OCI-LY7 (cell line): ENCODE measurements around the gene GDAP2. TPM values are rescaled to one million over a fixed set of nuclear protein-coding genes. Genes with fewer than 3 reads are reported as not detected.

Experiments
- BruUV-seq: library from RNA; stranded (reverse); fragments of 400-500 nt; replicated peaks from 2 replicates; lab custom pipeline; 2021; lab: Mats Ljungman, UMichigan
- CTCF ChIA-PET: fragments of 300-600 bp; sonication (Branson Sonifier 250); formaldehyde crosslinking; loops from one replicate; lab custom pipeline; 2022; ENCODE audit warnings: antibody characterized with exemption; ENCODE audit not compliant: unreplicated experiment; lab: Charles Lee
- POLR2A ChIA-PET: fragments of 300-600 bp; sonication (Branson Sonifier 250); formaldehyde crosslinking; loops from one replicate; lab custom pipeline; 2022; ENCODE audit warnings: antibody characterized with exemption; lab: Charles Lee
- DNase-seq: peaks from one replicate; pipeline ENCODE4 v3.0.0-alpha.2; 2015; ENCODE audit warnings: low spot score
- H2AFZ ChIP-seq: fragments of 200-600 bp; sonication (generic), shearing (Covaris generic); 2 replicates; pipeline ENCODE4 v1.6.1; 2014; ENCODE audit warnings: mild to moderate bottlenecking, antibody characterized with exemption, low read length, moderate library complexity
- H3K27ac ChIP-seq: fragments of 200-600 bp; sonication (generic); 2 replicates; pipeline ENCODE4 v1.5.1; 2014; ENCODE audit warnings: mixed run types, low read depth, mild to moderate bottlenecking, moderate library complexity, low read length, inconsistent platforms; ENCODE audit not compliant: poor library complexity, severe bottlenecking
- H3K36me3 ChIP-seq: fragments of 200-600 bp; sonication (generic); 2 replicates; pipeline ENCODE4 v1.6.1; 2014; ENCODE audit warnings: mild to moderate bottlenecking, antibody characterized with exemption, low read length, moderate library complexity, mixed read lengths; ENCODE audit not compliant: insufficient read depth
- H3K4me1 ChIP-seq: fragments of 200-600 bp; sonication (generic); 2 replicates; pipeline ENCODE4 v1.5.1; 2014; ENCODE audit warnings: mild to moderate bottlenecking, low read length; ENCODE audit not compliant: insufficient read depth, poor library complexity, severe bottlenecking
- H3K4me2 ChIP-seq: fragments of 200-600 bp; sonication (generic); 2 replicates; pipeline ENCODE4 v1.6.1; 2014; ENCODE audit warnings: mild to moderate bottlenecking, low read length
- H3K4me3 ChIP-seq: fragments of 200-600 bp; sonication (generic); 2 replicates; pipeline ENCODE4 v1.5.1; 2014; ENCODE audit warnings: mild to moderate bottlenecking, low read depth, low read length; ENCODE audit not compliant: poor library complexity, severe bottlenecking
- H3K79me2 ChIP-seq: fragments of 200-600 bp; sonication (generic); 2 replicates; pipeline ENCODE4 v1.6.1; 2016; ENCODE audit warnings: low read depth, mild to moderate bottlenecking, low read length, moderate library complexity, mixed read lengths; ENCODE audit not compliant: insufficient read depth
- H3K9me2 ChIP-seq: fragments of 200-600 bp; sonication (generic); 2 replicates; pipeline ENCODE4 v1.6.1; 2016; ENCODE audit warnings: mild to moderate bottlenecking, low read length, mixed read lengths; ENCODE audit not compliant: insufficient read depth
- H3K9me3 ChIP-seq: fragments of 200-600 bp; sonication (generic); 2 replicates; pipeline ENCODE4 v1.6.1; 2014; ENCODE audit warnings: mild to moderate bottlenecking, mixed run types, low read length, mixed read lengths
- H4K20me1 ChIP-seq: fragments of 200-600 bp; sonication (generic); 2 replicates; pipeline ENCODE4 v1.6.1; 2014; ENCODE audit warnings: mild to moderate bottlenecking, antibody characterized with exemption, low read length, moderate library complexity, mixed read lengths; ENCODE audit not compliant: insufficient read depth
- EZH2phosphoT487 ChIP-seq: fragments of 200-600 bp; sonication (generic); IDR thresholded peaks from 2 replicates; pipeline ENCODE4 v1.6.1; 2018; ENCODE audit warnings: low read depth, borderline replicate concordance, mild to moderate bottlenecking, mixed run types, antibody characterized with exemption, low read length, moderate library complexity, mixed read lengths
- intact Hi-C: fragments of 100-400 bp; cut with micrococcal nuclease; formaldehyde crosslinking; loops from one replicate; pipeline ENCODE4 v1.10.0; 2022; ENCODE audit not compliant: unreplicated experiment
- total RNA-seq, 2 experiments: library from RNA; depleted of rRNA in 1 of 2; stranded (reverse); fragments of >200 nt in 1 of 2; shearing (Covaris generic) in 1 of 2; gene quantifications; 2 replicates each; pipeline ENCODE4 v1.2.3, GENCODE V29; 2014 to 2022
- TF ChIP-seq, protein P1 (sequence below): fragments of 200-600 bp; sonication (generic); conservative IDR thresholded peaks from 2 replicates; pipeline ENCODE4 v1.5.1; 2014; ENCODE audit warnings: mild to moderate bottlenecking, antibody characterized with exemption, low read length, moderate library complexity, mixed read lengths

GDAP2 gene
- total RNA-seq, 2 experiments from 2014 or later, result 13.9 to 26.8 TPM

DNA sequence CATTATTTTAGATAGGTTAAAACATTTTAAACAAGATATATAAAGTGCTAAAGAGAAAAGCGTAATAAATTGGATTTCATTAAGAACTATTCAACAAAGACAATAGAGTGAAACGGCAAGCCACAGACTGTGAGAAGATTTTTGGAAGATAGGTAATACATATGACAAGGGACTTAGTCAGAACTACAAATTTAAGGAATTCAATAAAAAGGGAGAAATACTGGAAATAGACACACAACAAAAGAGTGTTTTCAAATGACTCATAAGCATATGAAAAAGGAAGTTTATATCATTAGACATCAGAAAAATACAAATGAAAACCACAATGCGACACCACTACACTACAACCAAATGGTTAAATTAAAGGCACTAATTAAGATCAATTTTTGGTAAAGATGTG, 90.5 kb downstream of the GDAP2 start:
- Histone ChIP-seq H4K20me1 (no peaks in the 10 kb centered on the region), H3K4me2 (no peak overlapping the region), H3K79me2 (no peaks in the 10 kb centered on the region), H3K27ac (no peak overlapping the region), H2AFZ (no peak overlapping the region), H3K4me1 (no peaks in the 10 kb centered on the region), H3K9me3 (no peaks in the 10 kb centered on the region), H3K4me3 (no peak overlapping the region), H3K36me3 (no peaks in the 10 kb centered on the region), H3K9me2 (no peaks in the 10 kb centered on the region)
- BruUV-seq, result no TSS peak
- no peak for DNase-seq
- no peak for TF ChIP-seq EZH2phosphoT487
- TF ChIP-seq, protein P1, sequence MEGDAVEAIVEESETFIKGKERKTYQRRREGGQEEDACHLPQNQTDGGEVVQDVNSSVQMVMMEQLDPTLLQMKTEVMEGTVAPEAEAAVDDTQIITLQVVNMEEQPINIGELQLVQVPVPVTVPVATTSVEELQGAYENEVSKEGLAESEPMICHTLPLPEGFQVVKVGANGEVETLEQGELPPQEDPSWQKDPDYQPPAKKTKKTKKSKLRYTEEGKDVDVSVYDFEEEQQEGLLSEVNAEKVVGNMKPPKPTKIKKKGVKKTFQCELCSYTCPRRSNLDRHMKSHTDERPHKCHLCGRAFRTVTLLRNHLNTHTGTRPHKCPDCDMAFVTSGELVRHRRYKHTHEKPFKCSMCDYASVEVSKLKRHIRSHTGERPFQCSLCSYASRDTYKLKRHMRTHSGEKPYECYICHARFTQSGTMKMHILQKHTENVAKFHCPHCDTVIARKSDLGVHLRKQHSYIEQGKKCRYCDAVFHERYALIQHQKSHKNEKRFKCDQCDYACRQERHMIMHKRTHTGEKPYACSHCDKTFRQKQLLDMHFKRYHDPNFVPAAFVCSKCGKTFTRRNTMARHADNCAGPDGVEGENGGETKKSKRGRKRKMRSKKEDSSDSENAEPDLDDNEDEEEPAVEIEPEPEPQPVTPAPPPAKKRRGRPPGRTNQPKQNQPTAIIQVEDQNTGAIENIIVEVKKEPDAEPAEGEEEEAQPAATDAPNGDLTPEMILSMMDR, result no peak
- ChIA-PET CTCF (no interaction called here), POLR2A (no interaction called here)
- intact Hi-C loops, result no loop called here

DNA sequence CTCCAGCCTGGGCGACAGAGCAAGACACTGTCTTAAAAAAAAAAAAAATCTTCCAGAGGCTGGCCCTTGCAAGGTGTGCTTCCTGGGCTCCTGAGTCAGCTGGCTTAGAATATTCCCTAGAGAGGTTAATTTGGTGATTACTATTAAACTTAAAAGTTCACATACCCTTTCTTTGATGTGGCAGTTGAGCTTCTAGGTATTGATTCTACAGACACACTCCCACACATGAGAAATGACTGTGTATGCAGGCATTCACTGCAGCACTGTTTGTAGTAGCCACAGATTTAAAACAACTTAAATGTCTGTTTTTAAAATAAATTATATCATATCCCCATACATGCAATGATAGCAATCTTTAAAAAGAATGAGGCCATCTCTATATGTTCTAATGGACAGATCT, 93.4 kb downstream of the GDAP2 start:
- no peak overlapping the region for H3K4me2 ChIP-seq
- H3K79me2 ChIP-seq, result no peaks in the 10 kb centered on the region
- DNase-seq, result no peak
- intact Hi-C loops, result no loop called here
- no peak overlapping the region for H3K27ac ChIP-seq
- H4K20me1 ChIP-seq, result no peaks in the 10 kb centered on the region
- ChIA-PET POLR2A (interaction anchor here (0.7 kb wide), 1 partner anchor 482 kb away, joined by 4 read pairs; no protein-coding TSS in a partner anchor), CTCF (no interaction called here)
- no TSS peak for BruUV-seq
- H3K4me1 ChIP-seq, result no peaks in the 10 kb centered on the region
- H3K4me3 ChIP-seq, result no peak overlapping the region
- TF ChIP-seq EZH2phosphoT487, result no peak
- TF ChIP-seq, protein P1, result no peak
- no peaks in the 10 kb centered on the region for H3K9me3 ChIP-seq
- no peak overlapping the region for H2AFZ ChIP-seq
- no peaks in the 10 kb centered on the region for H3K36me3 ChIP-seq
- H3K9me2 ChIP-seq, result no peaks in the 10 kb centered on the region

DNA sequence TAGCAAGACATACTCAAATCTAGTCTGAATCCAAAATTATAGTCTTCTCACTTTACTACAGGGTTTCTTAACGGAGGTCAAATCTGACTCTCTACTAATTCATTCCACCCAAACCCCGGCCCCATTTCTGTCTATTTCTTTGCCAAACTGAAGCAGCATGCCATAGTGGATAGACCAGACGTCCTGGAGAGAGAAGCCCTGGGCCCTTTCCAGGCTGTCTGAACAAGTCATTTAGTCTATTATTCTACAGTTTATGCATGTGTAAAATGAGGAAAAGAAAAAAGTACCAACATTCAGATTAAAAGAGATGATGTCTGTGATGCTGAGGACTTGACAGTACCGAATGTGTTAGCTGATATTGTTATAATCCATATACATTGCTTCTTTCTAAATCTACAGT, 95.0 kb downstream of the GDAP2 start:
- no peak for TF ChIP-seq EZH2phosphoT487
- TF ChIP-seq, protein P1, result no peak
- Histone ChIP-seq H3K79me2 (no peaks in the 10 kb centered on the region), H3K4me2 (no peak overlapping the region), H3K9me2 (no peaks in the 10 kb centered on the region), H4K20me1 (no peaks in the 10 kb centered on the region), H3K27ac (no peak overlapping the region), H2AFZ (no peak overlapping the region), H3K4me1 (no peaks in the 10 kb centered on the region), H3K36me3 (no peaks in the 10 kb centered on the region), H3K4me3 (no peak overlapping the region), H3K9me3 (no peaks in the 10 kb centered on the region)
- ChIA-PET CTCF (no interaction called here), POLR2A (no interaction called here)
- no peak for DNase-seq
- intact Hi-C loops, result no loop called here
- BruUV-seq, result no TSS peak
